HG02938 (cell line): ENCODE measurements around the gene CEP295NL.
"Not testable (repeated sequence)": the region's sequence is repeated elsewhere in the genome, so short reads cannot be mapped to it uniquely, and the experiment has no call there.

Source experiments
- ATAC-seq: cut with Tn5 transposase; IDR thresholded peaks from one replicate; pipeline ENCODE4 v1.9.1; 2021; ENCODE audit warnings: mild to moderate bottlenecking, moderate library complexity; ENCODE audit not compliant: unreplicated experiment

Gene CEP295NL

DNA sequence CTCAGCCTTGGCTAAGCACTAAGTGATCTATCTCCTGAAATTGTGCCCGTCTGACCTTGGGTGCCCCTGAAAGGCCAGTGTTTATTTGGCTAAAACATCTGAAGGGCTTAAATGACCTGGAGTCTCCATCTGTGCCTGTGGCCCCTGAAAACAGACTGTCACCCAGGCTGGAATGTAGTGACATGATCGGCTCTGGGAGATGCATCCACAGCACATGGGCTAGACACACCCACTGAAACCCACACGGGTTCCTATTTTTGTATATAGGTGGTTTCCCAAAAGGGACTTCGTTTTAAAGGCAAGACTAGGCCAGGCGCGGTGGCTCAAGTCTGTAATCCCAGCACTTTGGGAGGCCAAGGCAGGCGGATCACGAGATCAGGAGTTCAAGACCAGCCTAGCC lies 13.5 kb downstream of the CEP295NL start:
- no peak for ATAC-seq

DNA sequence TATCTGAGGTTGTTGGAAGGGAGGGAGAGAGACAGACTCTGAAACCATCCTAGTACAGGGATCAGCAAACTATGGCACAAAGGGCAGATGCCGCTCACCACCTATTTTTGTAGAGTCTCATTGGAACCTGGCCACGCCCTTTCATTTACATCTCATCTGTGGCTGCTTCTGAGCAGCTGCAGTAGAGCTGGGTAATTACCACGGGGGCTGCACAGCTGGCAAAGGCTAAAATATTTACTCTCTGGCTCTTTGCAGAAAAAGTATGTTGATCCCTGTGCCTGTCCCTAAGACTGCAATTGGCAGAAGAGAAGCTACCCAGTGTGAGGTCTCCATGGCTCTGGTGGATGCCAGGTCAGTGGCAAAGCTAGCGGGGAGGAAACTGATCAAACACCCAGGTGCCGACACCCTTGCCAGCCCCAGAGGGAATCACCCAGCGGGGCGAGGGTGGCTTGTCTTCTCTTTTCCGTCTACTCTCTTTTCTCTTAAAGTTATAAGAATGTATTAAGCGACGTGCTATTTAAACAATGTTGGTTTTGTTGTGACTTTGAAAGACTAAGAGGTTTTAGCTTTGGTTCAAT lies 14.0 kb downstream of the CEP295NL start:
- no peak for ATAC-seq

DNA sequence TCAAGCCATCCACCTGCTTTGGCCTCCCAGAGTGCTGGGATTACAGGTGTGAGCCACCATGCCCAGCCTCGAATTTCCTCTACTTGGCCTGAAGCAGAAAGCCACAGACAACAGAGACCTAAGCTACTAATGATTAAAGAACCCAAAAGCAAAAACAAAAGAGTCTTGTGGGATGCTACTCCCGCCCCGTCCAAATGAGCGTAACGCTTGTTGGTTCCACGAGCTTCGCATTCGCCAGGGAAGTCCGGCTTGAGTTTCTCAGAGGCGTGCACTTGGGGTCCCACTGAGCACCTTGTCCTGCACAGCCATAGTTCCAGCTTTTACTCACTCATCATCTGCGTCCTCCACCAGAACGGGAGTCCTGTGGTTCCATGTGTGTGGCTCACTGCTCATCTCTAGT lies 16.0 kb downstream of the CEP295NL start:
- no peak for ATAC-seq

DNA sequence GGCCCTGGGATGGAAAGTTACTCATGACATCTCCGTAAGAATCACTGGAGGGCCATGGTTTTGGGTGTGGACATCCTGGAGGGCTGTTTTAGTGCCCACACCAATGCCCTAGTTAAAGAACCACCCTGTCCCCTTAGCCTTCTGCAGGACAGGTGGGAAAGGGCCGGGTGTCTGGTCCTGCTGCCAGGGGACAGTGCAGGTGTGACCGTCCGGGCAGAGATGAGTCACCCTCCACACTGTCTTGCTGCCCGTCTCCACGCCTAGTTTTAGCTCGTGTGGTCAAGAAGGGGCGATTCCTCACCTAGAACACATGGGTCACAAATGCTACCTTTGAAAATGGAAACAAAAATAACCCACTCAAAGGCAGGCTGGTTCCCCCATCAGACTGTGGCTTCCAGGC lies 17.0 kb downstream of the CEP295NL start:
- no peak for ATAC-seq

DNA sequence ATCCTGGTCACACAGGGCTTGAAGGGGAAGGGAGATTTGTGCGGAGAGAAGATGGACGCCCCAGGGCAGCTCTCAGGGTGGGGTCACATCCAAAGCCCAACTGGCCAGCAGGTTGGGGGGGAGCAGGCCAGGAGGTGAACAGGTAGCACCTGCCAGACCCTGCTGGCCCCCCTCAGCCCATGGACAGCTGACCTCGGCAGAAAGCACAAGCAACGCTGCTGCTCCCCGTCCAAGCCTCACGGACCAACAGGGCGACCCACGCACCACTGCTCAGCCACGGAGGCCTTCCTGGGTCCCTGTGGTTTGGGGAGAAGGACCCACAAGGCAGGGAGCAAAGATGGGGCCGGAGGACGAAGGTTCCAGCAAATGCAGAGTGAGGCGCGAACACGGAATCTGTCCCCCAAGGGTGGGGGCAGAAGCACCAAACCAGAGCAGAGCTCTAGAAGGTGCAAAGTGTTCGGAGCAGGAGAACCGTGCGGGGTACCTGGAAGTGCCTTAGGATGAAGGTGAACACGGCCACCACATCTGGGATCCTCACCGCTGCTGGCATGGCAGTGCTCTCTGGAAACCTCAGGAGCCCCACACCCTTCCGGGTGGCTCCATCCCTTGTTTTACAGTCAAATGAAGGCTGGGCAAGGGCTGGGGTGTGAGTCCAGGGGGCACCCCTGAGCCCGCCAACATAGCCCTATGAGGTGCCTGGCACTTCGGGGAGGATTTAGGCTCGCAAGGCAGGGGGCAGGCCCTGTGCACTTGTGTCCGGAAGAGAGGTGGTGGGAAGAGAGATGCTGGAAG lies 17.9 kb downstream of the CEP295NL start:
- ATAC-seq = no peak

DNA sequence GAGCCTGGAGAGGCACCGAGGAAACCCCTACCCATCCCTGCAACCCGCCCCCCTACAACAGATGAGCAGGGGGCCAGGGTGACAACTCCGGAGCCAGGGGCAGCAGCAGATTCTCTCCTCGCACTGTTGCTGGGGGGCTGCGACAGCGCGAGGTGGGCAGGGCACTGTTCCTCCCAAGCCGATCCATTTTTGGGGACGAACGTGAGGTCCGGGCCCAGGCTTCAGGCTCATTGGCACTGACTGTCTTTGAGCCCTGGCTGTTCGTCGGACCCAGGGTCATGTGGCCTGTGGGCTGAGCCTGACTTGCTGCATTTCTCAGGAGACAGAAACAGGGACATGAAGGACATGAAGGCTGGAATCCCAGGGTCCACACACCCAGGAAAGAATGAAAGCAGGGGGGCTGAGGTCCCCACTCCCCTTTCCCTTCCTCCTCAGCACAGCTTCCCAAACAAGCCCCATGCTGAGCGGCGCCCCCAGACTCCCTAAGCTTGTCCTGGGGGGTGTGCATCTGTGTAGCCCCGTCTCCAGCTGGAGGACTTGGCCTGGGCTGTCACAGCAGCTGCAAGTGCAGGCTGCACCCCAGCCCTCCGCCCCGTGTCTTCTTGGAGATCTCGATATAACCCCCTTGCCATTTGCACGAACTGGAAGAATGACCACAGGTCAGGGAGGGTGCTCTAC lies 18.7 kb downstream of the CEP295NL start:
- no peak for ATAC-seq

DNA sequence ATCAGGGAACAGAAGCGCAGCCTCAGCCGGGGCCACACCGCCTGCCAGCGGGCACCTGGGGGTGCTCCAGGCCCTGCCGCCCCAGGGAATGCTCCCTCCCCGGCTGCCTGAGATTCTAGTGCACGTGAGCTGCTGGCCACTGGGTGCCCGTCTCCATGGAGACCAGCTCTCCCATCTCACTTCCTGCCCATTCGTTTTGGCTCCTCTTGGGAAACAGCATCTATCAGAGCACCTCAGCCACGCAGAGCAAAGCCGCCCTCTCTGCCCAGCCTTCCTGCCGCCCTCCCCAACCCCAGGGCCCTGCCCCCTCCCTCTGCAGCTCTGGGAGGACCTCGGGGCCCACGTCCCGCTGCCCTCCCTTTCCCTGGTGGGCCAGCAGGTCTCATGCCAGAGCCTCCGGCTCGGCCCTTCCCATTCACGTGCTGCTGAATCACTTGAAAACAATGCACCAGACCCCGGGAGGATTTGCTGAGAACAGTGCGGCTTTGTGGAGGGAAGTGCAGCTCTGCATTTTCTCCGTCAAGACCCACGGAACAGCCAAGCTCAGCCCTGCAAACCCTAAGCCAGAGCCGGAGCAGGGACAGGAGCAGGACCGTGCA lies 19.4 kb downstream of the CEP295NL start:
- no peak for ATAC-seq

DNA sequence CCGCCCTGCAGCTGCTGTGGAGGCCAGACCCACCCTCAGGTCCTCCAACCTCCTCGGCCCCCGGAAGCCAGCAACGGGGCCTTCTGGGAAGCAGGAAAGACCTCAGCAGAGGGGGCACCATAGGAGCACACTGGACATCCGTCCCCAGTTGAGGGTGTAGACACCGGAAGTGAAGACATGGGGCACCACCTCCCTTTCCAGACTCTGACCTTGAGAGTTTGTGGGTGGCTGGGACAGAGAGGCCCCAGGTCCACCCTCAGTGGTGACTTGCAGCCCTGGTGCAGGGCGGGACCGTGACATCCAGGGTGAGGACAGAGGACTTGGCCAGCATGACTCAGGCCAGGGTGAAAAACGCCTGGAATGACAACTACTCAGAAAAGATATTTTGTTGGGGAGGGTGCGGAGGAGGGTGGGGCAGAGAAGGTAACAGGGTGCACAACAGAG lies 19.9 kb downstream of the CEP295NL start:
- no peak for ATAC-seq

DNA sequence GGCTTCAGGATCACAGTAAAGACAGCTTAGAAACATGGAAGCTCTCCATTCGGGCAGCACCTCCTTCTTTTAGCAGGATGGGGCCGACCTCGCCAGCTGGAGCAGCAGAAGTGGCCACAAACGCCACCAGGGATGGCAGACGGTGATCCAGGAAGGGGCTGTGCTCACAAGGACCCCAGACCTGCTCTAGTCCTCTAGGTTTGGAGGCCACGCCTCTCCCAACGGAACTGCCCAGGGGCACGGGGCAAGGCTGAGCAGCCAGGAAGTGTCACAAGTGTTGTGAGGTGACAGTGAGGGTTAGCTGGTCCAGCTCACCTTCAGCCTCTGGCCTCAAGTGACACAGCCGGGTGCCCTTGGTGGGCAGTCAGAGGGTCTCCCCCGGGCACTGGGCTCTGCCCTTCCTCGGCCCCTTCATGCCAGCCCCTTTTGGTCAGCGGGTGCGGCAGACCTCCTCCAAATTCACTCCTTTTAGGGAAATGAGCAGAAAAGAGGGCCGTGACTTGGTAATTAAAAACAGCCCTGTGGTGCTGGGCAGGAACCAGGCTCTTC lies 20.4 kb downstream of the CEP295NL start:
- no peak for ATAC-seq

DNA sequence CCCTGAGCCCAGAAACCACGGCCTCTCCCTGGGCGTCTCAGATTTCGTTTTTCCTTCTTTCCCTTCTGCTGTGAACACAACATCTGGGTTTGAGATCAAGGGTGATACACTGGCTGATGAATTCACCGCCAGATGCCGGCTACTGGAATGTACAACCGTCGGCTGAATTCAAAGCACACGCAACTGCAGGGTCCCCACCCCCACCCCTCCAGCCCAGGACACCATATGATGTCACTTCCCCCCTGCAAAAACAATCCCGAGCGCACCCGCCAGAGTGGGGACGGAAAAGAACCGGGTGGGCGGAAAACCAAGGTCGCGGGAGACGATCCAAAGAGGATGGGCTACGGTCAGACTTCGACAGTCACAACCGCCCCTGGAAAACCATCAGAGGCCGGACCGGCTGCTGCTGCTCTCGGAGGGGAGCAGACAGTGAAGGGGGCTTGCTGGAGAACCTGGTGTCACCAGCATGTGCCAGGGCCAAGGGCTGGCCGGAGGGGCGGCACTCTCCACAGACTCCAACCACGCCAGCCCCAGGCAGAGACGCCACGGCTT lies 23.3 kb downstream of the CEP295NL start:
- ATAC-seq = no peak

DNA sequence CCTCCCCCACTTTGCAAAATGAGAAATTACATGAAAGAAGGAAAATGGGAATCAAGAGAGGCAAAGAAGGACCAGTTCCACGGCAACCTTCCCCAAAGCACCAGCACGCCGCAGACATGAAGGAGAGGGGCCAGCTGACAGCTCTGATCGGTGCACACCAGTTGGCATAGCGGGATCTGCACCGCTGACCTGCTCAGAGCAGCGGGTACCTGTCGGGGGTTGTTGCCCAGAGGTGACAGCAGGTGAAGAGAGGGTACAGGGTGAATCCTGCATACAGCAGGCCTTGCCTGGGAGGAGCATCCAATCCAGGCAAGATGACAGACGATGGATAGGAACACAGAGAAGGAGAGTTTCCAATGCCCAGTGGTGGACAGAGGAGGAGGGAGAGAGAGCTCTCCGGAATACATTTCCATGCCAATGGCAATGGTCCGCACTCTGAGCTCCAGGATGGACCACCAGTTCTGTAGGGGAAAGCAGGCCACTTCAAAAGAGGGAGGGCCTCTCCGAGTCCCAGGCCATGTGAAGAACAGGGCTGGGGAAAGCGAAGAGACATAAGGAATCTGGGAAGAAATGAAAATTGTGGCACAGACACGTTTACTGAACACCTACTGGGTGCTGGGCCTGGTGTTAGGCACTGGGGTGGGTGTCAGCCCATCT lies 24.0 kb downstream of the CEP295NL start:
- ATAC-seq = no peak

DNA sequence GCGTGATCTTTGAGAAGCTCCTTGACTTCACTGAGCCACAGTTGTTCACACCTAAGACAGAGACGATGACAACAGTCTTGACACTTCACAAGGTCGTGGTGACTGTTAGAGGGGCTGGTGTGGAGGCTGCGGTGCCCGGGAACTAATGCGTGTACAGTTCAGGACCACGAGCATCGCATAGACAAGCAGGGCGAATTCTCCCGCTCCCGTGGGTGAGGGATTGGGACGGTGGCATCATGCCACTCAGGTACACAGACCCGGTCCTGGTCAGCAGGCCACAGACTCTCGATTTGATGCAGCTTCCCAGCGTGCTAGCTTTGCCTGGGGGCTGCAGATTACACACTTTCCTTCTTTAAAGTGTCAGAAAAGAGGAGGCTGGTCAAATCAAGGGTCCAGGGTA lies 24.7 kb downstream of the CEP295NL start:
- no peak for ATAC-seq

DNA sequence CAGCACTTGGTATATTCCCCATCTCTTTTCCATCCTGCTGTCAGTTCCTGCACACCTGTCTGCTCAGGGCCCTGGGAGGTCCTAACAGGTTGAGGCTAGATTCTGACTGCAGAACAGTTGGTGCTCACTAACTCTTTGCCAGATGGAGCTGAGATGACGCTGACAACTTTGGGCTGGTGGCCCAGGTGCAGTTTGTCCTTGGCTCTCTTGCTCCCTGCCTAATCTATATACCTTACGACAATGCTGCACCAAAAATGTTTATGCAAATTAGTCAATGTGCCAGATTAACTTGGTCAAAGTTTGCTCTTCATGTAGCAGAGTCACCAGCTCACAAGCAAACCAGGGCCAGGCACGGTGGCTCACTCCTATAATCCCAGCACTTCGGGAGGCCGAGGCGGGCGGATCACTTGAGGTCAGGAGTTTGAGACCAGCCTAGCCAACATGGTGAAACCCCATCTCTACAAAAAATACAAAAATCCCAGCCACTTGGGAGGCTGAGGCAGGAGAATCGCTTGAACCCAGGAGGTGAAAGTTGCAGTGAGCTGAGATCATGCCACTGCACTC lies 26.0 kb downstream of the CEP295NL start:
- ATAC-seq = not testable (repeated sequence)

DNA sequence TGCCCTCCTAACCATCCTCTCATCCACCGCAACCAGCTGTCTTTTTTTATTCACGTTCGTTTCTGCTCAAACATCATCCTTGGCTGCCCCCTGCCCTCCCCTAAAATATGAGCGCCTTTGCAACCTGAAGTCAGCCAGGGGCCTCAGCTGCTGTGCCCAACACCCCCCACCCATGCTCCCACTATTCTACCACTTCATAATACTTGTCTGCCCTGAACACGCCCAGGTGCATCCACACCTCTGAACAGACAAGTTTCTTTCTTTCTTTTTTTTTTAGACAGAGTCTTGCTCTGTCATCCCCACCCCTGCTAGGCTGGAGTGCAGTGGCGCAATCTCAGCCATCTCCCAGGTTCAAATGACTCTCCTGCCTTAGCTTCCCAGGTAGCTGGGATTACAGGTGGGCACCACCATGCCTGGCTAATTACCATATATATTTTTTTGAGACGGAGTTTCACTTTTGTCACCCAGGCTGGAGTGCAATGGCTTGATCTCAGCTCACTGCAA lies 26.9 kb downstream of the CEP295NL start:
- no peak for ATAC-seq

DNA sequence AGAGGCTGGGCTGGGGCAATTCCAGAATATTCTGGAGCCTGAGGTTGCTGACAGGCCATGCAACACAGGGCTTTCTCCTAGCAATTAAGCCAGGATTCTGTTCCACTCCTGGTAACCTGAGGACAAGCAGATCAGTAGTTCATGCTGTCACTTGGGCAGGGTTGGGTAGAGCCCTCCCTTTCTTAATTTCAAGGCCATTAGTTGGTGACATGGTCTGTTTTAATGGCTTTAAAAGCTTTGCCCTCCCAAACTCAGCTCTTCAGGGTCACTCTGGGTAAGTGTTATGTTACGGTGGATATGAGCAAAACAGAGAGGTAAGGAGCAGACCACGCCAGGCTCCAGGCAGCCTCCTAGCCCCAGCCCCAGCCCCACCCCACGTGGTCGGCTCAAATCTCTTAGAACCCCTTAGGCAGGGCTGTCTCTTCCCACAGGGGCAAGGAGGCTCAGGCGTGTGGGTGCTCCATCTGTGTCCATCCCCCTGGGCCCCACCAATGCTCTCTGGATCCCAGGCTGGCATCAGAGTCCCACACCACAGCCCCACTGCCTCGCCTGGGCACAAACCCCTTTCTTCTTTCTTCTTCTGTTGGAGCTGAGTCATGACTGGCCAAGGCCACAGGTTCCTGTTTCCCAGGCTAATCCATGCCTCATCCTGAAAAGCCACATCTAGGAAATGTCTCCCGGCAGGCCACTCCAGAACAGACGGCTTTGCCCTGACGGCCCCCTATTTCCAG lies 27.5 kb downstream of the CEP295NL start:
- ATAC-seq = no peak

DNA sequence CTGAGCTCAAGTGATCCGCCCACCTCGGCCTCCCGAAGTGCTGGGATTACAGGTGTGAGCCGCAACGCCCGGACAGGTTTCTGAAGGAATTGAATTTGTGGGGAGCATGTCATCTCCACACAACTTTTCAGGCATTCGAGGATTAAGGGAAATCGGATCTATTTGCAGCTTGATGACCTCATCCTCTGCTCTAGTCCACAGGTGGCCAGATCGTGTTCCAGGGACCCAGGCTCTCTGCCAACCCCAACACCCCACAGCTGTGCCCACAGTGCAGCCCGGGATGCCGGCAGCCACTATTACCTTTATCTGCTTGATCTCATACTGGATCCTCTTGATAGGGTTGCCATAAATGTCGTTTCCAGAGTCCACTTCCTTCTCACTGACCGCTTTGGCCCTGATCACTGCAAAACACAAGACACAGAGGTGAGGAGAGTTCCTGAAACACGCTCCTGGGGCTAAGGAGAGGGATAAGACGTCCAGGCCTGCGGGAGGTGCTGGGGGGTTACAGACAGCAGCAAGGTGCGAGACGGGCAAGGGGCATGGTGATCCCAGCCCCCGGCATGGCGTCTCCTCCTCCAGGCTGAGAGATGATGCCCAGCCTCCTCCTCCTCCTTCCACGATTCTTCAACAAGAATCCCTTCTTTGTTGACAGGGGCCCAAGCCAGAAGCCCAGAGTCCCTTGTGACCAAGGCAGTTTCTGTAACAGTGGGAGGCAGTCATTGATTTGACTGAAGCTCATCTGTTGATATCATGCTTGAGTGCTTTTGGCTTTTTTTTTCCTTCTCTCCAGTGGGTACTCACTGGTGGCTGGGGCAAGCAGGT lies 29.3 kb downstream of the CEP295NL start:
- ATAC-seq = no peak

DNA sequence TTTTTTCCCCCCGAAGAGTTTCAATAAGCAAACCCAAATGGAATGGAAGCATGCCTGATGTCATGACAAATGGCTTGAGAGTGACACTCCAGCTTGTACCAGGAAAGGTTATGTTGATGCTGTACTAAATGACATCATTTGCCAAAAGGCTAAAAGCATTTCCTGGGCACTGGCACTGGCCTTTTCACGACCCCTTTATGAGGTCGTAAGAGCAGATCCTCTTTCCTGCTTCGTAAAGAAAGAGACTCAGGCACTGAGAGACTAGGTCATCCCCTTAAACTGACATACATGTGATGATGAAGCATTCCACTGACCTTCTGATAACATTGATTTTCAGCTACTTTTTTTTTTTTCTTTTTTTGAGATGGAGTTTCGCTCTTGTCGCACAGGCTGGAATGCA lies 30.5 kb downstream of the CEP295NL start:
- ATAC-seq = no peak

DNA sequence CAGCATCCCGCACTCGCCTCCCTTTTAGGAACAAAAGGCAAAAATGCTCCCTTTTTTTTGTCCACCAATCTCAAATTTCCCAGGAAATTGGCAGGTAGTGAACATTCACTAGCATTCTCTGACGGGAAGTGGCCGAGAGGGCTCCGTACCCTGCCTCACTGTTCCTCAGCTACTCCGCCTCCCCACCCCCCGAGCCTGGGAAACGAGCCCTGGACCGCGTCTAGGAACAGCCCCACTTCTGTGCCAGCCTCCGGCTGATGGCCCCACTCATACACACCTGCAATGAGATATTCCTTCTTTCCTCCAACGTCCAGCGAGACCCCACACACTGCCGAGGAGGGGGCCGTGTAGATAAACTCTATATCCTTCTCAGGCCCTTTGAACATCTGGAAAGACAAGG lies 32.4 kb downstream of the CEP295NL start:
- ATAC-seq = no peak

DNA sequence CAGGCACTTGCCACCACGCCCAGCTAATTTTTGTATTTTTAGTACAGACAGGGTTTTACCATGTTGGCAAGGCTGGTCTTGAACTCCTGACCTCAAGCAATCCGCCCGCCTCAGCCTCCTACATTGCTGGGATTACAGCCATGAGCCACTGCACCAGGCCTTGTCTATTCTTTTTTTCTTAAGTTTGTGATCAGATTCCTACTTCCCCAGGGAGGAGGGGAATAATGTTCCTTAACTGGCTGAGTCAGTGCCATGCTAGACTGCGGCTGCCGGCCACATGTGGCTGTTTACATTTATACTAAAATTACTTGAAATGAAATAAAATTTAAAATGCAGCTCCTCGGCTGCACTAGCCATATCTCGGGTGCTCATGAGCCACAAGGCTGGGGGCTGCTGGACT lies 34.6 kb downstream of the CEP295NL start:
- ATAC-seq = no peak
